HG02885 (cell line): ENCODE data around the gene KIF5C.

ENCODE experiments used
- ATAC-seq: cut with Tn5 transposase; IDR thresholded peaks from one replicate; pipeline ENCODE4 v1.9.1; 2021; ENCODE audit warnings: mild to moderate bottlenecking; ENCODE audit not compliant: unreplicated experiment, poor library complexity

KIF5C gene

DNA sequence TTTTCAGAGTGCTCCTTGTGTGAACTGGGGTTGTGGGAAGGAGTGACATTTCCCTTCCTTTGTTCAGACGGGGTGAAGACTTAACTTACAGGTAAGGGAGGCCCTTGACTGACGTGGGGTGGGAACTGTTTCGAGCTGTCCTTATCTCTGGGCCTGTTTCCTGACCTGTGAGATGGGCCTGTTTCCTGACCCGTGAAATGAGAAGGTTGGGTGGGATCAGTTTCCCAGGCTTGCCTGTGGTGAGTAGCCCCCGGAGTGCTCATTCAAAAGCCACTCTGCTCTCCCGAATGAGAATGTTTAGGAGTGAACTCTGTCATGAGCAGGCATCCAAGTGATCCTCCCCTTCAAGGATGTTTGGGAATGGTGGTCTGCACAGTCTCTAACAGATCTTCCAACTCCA, 159.4 kb downstream of the KIF5C start:
- ATAC-seq = no peak

GRCh38 chr2:149036507-149037293, 161.7 kb downstream of the KIF5C start:
- ATAC-seq = no peak

- no peak for ATAC-seq
These were observed 162.8 kb downstream of the KIF5C start for GRCh38 chr2:149037851-149038250.

- ATAC-seq = peak; percentile 71
These were observed 163.6 kb downstream of the KIF5C start, which contains the start of gene LYPD6B for GRCh38 chr2:149038442-149039212. TSS of gene LYPD6B (plus strand) at chr2:149038699. CDS start at chr2:149130949, 92,250 bp downstream.

DNA sequence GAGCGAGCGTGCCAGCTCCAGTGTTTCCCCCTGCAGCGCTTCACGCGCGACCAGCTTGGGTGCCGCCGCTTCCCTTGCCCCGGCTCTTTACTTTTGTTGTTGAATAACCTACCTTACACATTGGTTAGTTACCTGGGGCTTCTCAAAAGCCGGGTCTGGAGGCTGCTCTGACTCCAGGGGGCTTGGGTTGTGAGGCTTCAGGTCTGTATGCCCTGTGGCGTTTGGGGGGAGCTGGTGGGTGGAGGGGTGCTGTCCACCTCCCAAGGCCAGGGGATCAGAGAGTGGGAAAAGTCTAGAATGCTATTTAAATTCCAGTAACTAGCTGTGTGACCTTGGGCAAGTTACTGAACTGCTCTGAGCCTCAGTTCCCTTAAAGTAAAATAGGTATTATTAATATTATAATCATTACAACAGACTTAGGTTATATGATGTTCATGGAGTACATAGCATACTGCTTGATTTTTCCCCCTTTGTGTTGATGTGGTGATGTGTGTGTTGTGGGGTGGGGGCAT, 164.2 kb downstream of the KIF5C start:
- ATAC-seq = no peak

DNA sequence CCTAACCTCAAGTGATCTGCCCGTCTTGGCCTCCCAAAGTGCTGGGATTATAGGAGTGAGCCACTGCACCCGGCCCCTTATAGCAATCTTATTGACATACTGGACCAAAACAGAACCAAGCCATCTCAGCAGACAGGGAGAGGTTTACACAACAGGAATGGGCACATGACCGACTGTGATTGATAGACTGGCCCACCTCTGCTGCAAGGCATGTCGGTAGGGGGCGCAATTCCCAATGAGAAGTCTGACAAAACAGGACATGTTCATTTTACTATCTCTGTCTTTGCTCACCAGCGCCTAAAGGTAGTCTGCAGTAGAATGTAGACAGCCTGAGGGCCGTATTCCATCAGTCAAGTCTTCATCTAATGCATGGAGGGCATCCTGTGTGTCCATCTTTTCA, 165.4 kb downstream of the KIF5C start:
- ATAC-seq = peak; percentile 46

DNA sequence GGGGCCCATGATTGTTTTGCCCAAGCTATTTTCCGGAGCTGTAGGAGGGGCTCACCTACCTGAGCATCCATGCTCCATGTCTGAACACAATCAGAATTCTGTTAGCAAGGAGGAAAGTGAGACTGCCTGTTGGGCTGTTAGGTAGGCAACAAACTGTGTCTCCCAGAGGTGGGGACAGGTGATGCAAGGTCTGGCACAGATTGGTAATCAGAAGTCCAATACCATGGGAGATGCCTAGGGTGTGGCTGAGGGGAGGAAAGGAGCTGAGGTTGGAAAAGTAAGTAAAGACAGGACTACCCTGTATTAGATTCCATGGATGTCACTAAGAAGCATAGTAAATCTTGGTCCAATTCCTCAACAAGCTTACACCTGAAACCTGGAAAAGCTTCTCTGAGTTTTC, 166.5 kb downstream of the KIF5C start:
- ATAC-seq = no peak

DNA sequence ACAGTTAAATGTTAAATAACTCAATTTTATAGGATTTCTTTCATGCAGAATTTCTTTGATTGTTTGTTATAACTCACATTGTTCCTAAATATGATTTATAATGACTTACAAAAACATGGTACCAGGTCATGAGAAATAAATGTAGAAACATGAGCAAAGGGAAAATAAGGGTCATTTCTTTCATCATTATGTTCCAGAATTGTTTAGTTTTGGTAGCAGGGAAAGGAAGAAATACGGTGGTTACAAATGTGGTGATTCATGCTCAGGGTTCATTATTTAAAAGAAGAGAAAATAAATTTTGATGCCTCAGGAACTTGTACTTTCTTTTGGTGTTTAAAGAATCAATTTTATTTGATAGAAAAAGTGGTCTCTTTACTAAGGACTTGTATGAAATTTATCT, 167.9 kb downstream of the KIF5C start:
- no peak for ATAC-seq

DNA sequence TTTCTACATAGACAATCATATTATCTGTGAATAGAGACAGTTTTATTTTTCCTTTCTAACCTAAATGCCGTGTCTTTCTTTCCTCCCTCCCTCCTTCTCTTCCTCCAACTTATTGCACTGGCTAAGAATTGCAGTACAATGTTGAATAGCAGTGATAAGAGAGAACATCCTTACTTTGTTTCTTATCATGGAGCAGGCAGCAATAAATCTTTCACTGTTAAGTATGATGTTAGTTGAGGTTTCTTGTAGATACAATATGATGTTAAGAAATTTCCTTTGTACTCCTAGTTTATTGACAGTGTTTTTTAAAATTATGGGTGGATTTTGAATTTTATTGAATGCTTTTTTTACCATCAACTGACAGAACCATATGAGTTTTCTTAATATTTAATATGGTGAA, 169.5 kb downstream of the KIF5C start:
- no peak for ATAC-seq

GRCh38 chr2:149047118-149047517, 172.1 kb downstream of the KIF5C start:
- no peak for ATAC-seq

DNA sequence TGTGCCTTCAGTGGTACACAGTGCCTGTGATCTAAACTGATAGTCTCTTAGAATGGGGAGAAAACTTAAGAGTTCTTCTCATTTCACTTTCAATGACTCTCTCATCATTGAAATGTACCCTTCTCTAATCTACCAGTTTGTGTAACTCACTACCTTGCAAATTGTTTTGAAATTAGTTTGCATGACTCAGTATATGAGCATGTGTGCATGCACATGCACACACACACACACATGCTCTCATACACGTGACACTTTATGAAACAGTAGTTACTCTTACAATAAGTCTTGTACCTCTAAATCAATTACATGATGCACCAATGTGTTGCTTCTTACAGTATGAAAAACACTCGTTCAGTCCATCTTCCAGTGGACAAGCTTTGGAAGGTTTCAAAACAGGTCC, 174.1 kb downstream of the KIF5C start:
- no peak for ATAC-seq

- peak; percentile 97 for ATAC-seq
These were observed 175.2 kb downstream of the KIF5C start for GRCh38 chr2:149050188-149050587.

GRCh38 chr2:149055751-149056150, 180.7 kb downstream of the KIF5C start:
- no peak for ATAC-seq

DNA sequence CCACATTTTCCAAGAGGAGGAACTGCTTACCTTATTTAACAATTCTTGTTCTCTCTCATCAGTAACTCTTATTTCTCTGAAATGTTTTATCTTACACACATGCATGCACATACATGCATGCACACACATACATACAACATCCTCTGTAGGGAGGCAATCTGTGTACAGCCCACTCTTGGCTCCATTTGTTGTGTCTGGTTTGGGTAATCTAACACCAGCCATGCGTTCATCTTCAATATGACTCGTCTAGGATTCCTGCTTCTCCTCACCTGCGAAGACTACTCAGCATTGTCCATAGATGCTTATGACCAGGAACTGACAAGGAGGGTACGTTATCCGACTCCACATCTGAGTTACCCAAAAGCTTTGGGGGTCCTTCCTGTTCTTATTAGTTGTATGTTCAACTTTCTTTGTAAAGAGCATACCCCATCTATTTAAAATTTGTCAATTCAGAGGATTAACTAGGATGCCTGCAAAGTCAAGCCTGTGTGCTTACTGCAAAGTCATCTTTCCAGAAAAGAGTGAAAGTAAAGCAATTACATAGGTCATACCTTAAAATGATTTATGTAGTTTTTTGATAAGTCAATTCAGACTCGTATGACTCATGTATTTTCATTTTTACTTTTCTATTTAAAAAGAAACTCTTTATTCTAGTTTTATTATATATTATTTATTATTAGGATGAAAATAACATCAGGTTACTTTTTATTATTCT, 181.7 kb downstream of the KIF5C start:
- no peak for ATAC-seq

DNA sequence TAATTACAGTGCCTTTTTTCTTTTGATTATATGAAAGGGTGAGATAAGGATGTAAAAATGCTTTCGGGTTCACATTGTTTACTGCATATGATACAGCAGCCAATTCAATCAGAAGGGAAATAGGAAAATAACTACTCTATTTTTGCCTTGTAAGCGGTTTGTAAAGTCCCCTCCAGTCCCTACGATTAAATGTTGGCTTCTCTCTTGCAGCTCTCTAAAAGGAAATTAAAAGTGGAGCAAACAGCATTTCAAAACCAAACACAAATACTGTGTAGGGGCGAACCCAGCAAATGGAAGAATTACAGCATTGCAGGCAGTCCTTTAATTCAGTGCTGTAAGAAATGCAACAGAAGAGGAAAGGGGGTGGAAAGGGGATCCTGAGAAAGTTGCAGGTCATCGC, 182.4 kb downstream of the KIF5C start:
- no peak for ATAC-seq

DNA sequence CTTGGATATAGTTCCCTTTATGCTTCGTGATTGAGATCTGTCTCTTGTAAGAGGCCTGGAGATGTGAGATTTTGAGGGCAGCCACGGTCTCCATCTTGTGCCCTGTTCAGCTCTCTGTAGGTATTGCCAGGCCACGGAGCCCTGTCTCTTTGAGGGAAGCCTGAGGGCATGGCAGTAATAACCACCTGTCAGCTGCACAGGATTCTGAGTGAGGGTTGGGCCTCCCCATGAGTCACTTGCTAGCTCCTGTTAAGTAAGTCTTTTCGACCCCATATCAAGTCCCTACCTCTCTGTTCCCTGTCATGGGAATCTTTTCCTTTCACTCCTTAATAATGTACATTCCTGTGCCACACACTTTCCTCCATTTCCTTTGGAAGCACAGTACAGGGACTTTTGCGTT, 183.9 kb downstream of the KIF5C start:
- no peak for ATAC-seq

GRCh38 chr2:149059822-149060221, 184.8 kb downstream of the KIF5C start:
- ATAC-seq = no peak

DNA sequence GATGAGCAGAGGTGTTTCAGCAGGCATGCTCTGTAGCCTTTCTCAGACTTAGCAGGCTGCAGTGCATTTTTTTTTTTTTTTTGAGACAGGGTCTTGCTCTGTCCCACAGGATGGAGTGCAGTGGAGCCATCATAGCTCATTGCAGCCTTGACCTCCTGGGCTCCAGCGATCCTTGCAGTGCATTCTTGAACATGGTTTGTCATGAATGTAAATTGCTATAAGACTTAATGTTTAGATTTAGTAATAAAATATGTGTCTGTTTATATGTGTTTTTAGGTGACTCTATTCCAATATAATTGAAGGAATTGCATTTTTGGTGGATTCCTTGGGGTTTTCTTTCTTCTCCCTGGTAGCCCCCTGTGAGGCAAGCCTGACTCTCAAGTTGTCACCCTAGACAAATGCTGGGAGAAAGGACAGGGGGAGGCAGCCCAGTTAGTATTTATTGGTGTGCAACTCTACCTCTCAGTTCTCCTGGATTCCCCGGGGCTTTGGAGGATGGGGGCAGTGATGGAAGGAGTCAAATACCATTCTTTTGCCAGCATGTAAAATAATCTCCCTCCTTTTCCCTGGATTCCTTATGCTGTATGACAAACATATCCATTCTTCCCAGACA, 186.2 kb downstream of the KIF5C start:
- no peak for ATAC-seq

GRCh38 chr2:149062531-149062930, 187.5 kb downstream of the KIF5C start:
- ATAC-seq = no peak

- no peak for ATAC-seq
These were observed 188.2 kb downstream of the KIF5C start for GRCh38 chr2:149063177-149063576.
